Mononuclear cell (primary cell): ENCODE results near the gene SUPT20HL1. TPM values are rescaled to one million over a fixed set of nuclear protein-coding genes. Genes with fewer than 3 reads are reported as not detected.
"Not testable (repeated sequence)": the region's sequence is repeated elsewhere in the genome, so short reads cannot be mapped to it uniquely, and the experiment has no call there.

Experiments used
- H3K27me3 ChIP-seq: 2 replicates; pipeline ENCODE4 v1.6.0; 2011; ENCODE audit warnings: low read length, control low read depth; ENCODE audit not compliant: insufficient read depth
- H3K4me1 ChIP-seq: 2 replicates; pipeline ENCODE4 v1.5.1; 2011; ENCODE audit warnings: mild to moderate bottlenecking, low read length, control low read depth; ENCODE audit not compliant: insufficient read depth
- H3K4me3 ChIP-seq: 2 replicates; pipeline ENCODE4 v1.5.1; 2011; ENCODE audit warnings: mild to moderate bottlenecking, low read length, moderate library complexity
- H3K9me3 ChIP-seq: 2 replicates; pipeline ENCODE4 v1.5.1; 2011; ENCODE audit warnings: low read depth, mild to moderate bottlenecking, control low read depth, low read length
- total RNA-seq: library from RNA; depleted of rRNA; stranded (reverse); fragments of >200 nt; gene quantifications from one replicate; pipeline ENCODE4 v1.2.3, GENCODE V29; 2012

The SUPT20HL1 gene
- total RNA-seq, 1 donor = not detected

DNA sequence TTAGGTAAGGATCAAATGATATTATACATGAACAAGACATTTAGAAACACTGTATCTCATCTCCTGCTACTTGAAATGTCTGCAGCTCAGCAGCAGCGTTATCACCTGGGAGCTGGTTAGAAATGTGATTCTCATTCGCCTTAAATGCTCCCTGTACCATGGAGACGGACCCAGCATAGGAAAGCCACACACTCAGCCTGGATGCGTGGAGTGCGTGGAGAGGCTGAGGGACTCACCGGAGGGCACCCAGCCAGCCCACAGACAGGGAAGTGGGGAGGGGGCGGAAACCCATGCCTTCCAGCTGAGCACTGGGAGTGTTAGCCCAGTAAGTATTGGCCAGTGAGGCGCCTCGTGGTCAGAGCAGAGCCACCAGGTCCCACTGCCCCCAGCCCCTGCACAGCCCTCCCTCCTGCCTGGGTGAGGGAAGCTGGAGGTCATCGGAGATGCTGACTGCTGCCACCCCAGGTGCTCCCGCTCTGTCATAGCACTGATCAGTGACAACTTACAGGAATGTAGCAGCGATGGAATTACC lies 15.2 kb downstream of the SUPT20HL1 start:
- Histone ChIP-seq H3K9me3 (no peaks in the 10 kb centered on the region), H3K4me1 (peaks cover 4% of the 10 kb centered on the region), H3K4me3 (no peak overlapping the region), H3K27me3 (no peaks in the 10 kb centered on the region)

DNA sequence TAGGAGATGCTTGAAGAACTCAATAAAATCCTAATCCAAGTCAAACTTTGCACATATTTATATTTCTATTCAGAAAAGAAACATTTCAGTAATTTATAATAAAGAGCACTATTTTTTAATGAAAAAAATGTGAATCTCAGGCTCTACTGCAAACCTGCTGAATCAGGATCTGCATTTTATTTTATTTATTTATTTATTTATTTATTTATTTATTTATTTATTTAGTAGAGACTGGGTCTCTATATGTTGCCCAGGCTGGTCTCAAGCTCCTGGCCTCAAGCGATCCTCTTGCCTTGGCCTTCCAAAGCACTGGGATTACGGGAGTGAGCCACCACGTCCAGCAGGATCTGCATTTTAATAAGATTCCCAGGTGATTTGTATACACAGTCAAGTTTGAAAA lies 16.0 kb downstream of the SUPT20HL1 start:
- Histone ChIP-seq H3K4me1 (no peaks in the 10 kb centered on the region), H3K9me3 (no peaks in the 10 kb centered on the region), H3K4me3 (no peak overlapping the region), H3K27me3 (no peaks in the 10 kb centered on the region)

- H3K27me3 ChIP-seq = no peaks in the 10 kb centered on the region
- H3K4me3 ChIP-seq = no peak overlapping the region
- H3K9me3 ChIP-seq = no peaks in the 10 kb centered on the region
- H3K4me1 ChIP-seq = no peaks in the 10 kb centered on the region
Measured at GRCh38 chrX:24377195-24377594, 16.8 kb downstream of the SUPT20HL1 start.

DNA sequence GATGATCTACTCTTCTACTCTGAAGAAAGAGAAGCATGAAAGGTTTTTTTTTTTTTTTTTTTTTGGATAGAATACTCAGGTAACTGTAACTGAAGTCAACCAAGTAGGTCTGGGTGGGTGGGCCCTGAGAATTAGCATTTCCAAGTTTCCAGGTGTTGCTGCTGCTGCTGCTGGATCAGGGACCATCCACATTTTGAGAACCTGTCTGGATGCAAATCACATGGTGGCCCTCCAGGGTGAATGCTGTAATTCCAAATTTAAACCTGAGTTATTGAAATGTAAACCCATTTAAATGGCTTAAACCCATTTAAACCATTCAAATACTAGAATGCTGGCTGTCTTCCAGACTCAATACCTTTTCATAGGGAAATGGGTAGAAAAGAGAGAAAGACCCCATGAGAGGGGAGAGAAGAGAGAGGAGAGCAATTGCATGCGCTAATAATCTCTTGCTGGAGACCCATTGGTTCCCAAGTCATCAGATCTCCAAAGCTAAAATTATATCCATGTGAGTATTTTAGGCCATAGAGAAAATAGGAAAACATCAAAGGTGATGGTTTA lies 17.6 kb downstream of the SUPT20HL1 start:
- Histone ChIP-seq H3K27me3 (no peaks in the 10 kb centered on the region), H3K4me3 (no peak overlapping the region), H3K4me1 (no peaks in the 10 kb centered on the region), H3K9me3 (no peaks in the 10 kb centered on the region)

DNA sequence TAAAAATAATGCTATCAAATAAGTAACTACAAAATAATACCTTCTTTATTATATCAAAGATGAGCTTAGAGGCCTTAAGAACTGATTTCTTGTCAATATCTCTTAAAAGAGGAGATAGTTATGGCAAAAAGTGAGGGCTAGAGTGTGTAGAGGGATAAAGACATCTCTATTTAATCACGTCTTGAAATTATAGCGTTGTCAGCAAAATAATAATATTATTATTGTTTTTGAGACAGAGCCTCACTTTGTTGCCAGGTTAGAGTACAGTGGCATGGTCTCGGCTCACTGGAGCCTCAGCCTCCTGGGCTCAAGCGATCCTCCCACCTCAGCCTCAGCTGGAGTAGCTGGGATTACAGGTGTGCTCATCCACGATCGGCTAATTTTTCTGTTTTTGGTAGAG lies 18.3 kb downstream of the SUPT20HL1 start:
- H3K4me3 ChIP-seq = no peak overlapping the region
- H3K4me1 ChIP-seq = no peaks in the 10 kb centered on the region
- H3K27me3 ChIP-seq = no peaks in the 10 kb centered on the region
- H3K9me3 ChIP-seq = no peaks in the 10 kb centered on the region

GRCh38 chrX:24380262-24381187 lies 20.1 kb downstream of the SUPT20HL1 start:
- Histone ChIP-seq H3K4me3 (no peak overlapping the region), H3K4me1 (no peaks in the 10 kb centered on the region), H3K9me3 (no peaks in the 10 kb centered on the region), H3K27me3 (no peaks in the 10 kb centered on the region)

- not testable (repeated sequence) for H3K4me3 ChIP-seq, H3K4me1 ChIP-seq, H3K27me3 ChIP-seq, H3K9me3 ChIP-seq
Measured at GRCh38 chrX:24382315-24382714, 21.9 kb downstream of the SUPT20HL1 start.

DNA sequence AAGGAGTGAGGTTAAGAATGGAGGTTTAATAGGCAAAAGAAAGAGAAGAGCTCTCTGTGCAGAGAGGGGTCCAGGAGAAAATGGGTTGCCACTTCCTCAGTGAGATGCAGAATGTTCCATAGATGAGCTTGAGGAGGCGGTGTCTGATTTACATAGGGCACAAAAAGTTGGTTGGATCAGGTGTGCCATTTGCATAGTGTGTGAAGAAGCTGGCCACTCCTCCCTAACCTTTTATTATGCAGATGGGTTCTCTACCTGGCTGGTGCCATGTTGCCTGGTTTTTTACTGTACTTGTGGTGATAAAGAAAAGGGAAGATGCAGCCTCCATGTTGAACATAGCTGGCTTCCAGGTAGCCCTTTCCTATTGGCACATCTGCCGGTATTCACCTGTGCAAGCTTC lies 27.3 kb downstream of the SUPT20HL1 start:
- Histone ChIP-seq H3K27me3 (no peaks in the 10 kb centered on the region), H3K4me1 (no peaks in the 10 kb centered on the region), H3K4me3 (no peak overlapping the region), H3K9me3 (no peaks in the 10 kb centered on the region)

DNA sequence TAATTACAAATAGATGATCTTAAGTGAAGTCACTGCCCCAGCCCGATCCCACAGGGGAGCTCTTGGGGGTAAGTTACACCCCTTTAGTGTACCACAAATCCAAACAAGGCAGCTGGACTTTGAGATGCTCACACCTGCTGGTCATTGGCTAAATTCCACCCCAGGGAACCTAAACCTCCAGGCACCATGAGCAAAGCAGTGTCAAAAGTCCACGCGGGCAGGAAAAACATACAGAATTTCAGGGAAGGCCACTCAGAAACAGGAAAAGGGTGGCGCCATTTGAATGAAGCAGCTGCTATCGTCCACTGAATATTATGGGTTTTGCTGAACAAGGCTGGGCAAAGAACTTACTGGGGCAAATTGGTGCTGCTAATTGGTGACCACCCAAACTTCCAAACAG lies 30.9 kb downstream of the SUPT20HL1 start:
- H3K4me1 ChIP-seq = no peaks in the 10 kb centered on the region
- H3K4me3 ChIP-seq = no peak overlapping the region
- no peaks in the 10 kb centered on the region for H3K27me3 ChIP-seq
- no peaks in the 10 kb centered on the region for H3K9me3 ChIP-seq

DNA sequence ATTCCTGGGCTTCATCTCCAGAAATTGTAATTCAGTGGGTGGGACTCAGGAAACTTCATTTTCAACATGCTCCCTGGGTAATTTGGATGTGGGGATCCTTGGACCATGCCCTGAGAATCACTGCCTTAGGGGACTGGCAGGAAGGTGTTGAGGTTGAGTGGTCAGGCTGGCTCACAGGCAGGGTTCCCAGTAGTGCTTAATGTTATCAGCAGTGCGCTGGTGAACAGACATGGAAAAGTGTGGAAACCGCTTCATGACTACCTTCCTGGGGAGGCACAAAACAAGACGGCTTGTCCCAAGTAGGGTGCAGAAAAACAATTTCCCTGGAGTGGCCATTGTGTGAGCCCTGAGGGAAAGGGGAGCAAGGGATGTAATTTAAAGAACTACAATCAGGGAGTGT lies 31.4 kb downstream of the SUPT20HL1 start:
- Histone ChIP-seq H3K4me3 (no peak overlapping the region), H3K27me3 (no peaks in the 10 kb centered on the region), H3K9me3 (no peaks in the 10 kb centered on the region), H3K4me1 (no peaks in the 10 kb centered on the region)

- no peak overlapping the region for H3K4me3 ChIP-seq
- no peaks in the 10 kb centered on the region for H3K27me3 ChIP-seq
- no peaks in the 10 kb centered on the region for H3K9me3 ChIP-seq
- no peaks in the 10 kb centered on the region for H3K4me1 ChIP-seq
Measured at GRCh38 chrX:24392709-24393108, 32.3 kb downstream of the SUPT20HL1 start.

GRCh38 chrX:24395775-24396174 lies 35.3 kb downstream of the SUPT20HL1 start:
- no peak overlapping the region for H3K4me3 ChIP-seq
- no peaks in the 10 kb centered on the region for H3K9me3 ChIP-seq
- no peaks in the 10 kb centered on the region for H3K27me3 ChIP-seq
- no peaks in the 10 kb centered on the region for H3K4me1 ChIP-seq

- Histone ChIP-seq H3K4me3 (no peak overlapping the region), H3K4me1 (no peaks in the 10 kb centered on the region)
Measured at GRCh38 chrX:24396236-24396930, 35.9 kb downstream of the SUPT20HL1 start.

DNA sequence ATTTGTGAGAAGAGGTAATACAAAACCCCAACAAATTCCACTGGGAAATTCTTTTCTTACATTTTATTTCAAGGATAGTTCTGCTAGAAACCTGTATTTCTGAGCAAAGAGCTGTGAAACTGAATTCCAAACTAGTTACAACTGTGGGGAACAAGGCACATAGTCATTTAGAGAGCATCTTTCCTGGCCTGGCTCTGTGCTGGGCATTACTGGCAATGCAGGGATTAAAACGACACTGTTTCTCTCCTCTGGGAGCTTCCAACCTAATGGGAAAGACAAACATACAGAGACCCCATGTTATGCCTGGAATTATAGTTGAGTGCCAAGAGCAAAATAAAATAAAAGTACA lies 36.5 kb downstream of the SUPT20HL1 start:
- no peak overlapping the region for H3K4me3 ChIP-seq
- no peaks in the 10 kb centered on the region for H3K4me1 ChIP-seq
- H3K9me3 ChIP-seq = no peaks in the 10 kb centered on the region
- no peaks in the 10 kb centered on the region for H3K27me3 ChIP-seq

More at GRCh38 chrX:24396236-24396930, 35.9 kb downstream of the SUPT20HL1 start:
- H3K27me3 ChIP-seq = no peaks in the 10 kb centered on the region
- no peaks in the 10 kb centered on the region for H3K9me3 ChIP-seq

- no peaks in the 10 kb centered on the region for H3K9me3 ChIP-seq
- H3K27me3 ChIP-seq = no peaks in the 10 kb centered on the region
- H3K4me3 ChIP-seq = no peak overlapping the region
- H3K4me1 ChIP-seq = no peaks in the 10 kb centered on the region
Measured at GRCh38 chrX:24398766-24399165, 38.3 kb downstream of the SUPT20HL1 start.
